ENCODE results near the gene NEDD8.

Gene NEDD8

DNA sequence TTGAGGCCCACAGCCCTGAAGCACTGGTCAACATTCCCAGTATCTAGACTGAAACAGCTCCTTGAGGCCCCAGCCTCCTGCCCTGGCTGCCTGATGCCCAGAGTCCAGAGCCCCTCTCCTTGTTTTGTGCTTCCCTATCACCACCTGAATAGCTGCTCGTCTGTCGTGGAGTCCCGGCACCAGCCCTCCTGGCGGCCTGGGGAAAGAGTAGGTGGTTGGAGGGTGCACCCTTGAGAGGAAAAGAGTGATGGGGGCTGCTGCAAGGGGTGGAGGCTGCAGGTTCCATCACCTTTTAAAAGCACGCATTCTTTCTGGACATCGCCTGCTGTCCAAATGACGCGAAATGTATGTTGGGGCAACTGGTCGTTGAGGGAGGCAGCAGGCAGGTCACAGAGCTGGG, 36.1 kb upstream of the NEDD8 start:
- no peak for TF ChIP-seq CTCF (IDR thresholded peaks at IDR 0.05; ENCODE audit: insufficient read depth, low read length, poor library complexity, severe bottlenecking)
- Histone ChIP-seq H3K4me3 (replicated peaks; ENCODE audit: low read depth, low read length) (no peak overlapping the region), H3K36me3 (ENCODE audit: control insufficient read depth, insufficient read depth, low read length) (peaks cover 27% of the 10 kb centered on the region), H3K27me3 (replicated peaks; ENCODE audit: control insufficient read depth, insufficient read depth, low read length) (no peaks in the 10 kb centered on the region)
- DNase-seq (ENCODE audit: extremely low read depth, insufficient read length), result no peak

- Histone ChIP-seq H3K27me3 (replicated peaks; ENCODE audit: control insufficient read depth, insufficient read depth, low read length) (no peaks in the 10 kb centered on the region), H3K36me3 (ENCODE audit: control insufficient read depth, insufficient read depth, low read length) (peaks cover 27% of the 10 kb centered on the region), H3K4me3 (replicated peaks; ENCODE audit: low read depth, low read length) (no peak overlapping the region)
- no peak for TF ChIP-seq CTCF (IDR thresholded peaks at IDR 0.05; ENCODE audit: insufficient read depth, low read length, poor library complexity, severe bottlenecking)
- DNase-seq (ENCODE audit: extremely low read depth, insufficient read length), result no peak
Observed at GRCh38 chr14:24267516-24267915, 35.3 kb upstream of the NEDD8 start.

GRCh38 chr14:24266344-24267244, 34.4 kb upstream of the NEDD8 start:
- no peak for DNase-seq (ENCODE audit: extremely low read depth, insufficient read length)
- H3K36me3 ChIP-seq (ENCODE audit: control insufficient read depth, insufficient read depth, low read length), result peaks cover 28% of the 10 kb centered on the region
- no peak overlapping the region for H3K4me3 ChIP-seq (replicated peaks; ENCODE audit: low read depth, low read length)
- TF ChIP-seq CTCF (IDR thresholded peaks at IDR 0.05; ENCODE audit: insufficient read depth, low read length, poor library complexity, severe bottlenecking), result no peak
- H3K27me3 ChIP-seq (replicated peaks; ENCODE audit: control insufficient read depth, insufficient read depth, low read length), result no peaks in the 10 kb centered on the region

- Histone ChIP-seq H3K27me3 (replicated peaks; ENCODE audit: control insufficient read depth, insufficient read depth, low read length) (no peaks in the 10 kb centered on the region), H3K36me3 (ENCODE audit: control insufficient read depth, insufficient read depth, low read length) (peaks cover 26% of the 10 kb centered on the region), H3K4me3 (replicated peaks; ENCODE audit: low read depth, low read length) (no peak overlapping the region)
- no peak for TF ChIP-seq CTCF (IDR thresholded peaks at IDR 0.05; ENCODE audit: insufficient read depth, low read length, poor library complexity, severe bottlenecking)
- DNase-seq (ENCODE audit: extremely low read depth, insufficient read length), result no peak
Observed at GRCh38 chr14:24264298-24264697, 32.1 kb upstream of the NEDD8 start.

DNA sequence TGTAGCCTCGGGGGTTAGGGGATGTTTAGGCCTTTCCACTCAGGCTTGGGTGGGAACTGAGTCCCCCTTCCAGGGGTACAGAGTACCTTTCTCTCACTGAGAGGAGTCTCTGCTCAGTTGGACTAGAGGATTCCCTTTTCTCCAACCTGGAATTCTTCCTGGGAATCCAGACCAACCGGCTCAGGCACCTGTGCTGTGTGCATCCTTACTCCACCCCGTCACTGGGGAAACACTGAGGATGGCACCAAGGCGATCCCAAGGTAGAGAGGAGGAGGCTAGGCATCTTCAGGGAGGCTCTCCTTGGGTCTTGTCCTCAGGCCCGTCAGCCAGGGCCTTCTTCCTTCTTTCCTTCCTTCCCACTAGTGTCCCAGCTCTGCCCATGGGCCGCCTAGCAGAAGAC, 31.7 kb upstream of the NEDD8 start:
- Histone ChIP-seq H3K36me3 (ENCODE audit: control insufficient read depth, insufficient read depth, low read length) (peaks cover 23% of the 10 kb centered on the region), H3K4me3 (replicated peaks; ENCODE audit: low read depth, low read length) (no peak overlapping the region), H3K27me3 (replicated peaks; ENCODE audit: control insufficient read depth, insufficient read depth, low read length) (no peaks in the 10 kb centered on the region)
- DNase-seq (ENCODE audit: extremely low read depth, insufficient read length), result no peak
- no peak for TF ChIP-seq CTCF (IDR thresholded peaks at IDR 0.05; ENCODE audit: insufficient read depth, low read length, poor library complexity, severe bottlenecking)
